ENCODE results near the gene SEC23A. TPM values are rescaled to one million over a fixed set of nuclear protein-coding genes. Genes with fewer than 3 reads are reported as not detected.

Gene SEC23A
- total and polyA plus RNA-seq, 2 donors (not counting 1 experiment from before 2014, with no cell fraction given): 13.2 to 52.3 TPM

DNA sequence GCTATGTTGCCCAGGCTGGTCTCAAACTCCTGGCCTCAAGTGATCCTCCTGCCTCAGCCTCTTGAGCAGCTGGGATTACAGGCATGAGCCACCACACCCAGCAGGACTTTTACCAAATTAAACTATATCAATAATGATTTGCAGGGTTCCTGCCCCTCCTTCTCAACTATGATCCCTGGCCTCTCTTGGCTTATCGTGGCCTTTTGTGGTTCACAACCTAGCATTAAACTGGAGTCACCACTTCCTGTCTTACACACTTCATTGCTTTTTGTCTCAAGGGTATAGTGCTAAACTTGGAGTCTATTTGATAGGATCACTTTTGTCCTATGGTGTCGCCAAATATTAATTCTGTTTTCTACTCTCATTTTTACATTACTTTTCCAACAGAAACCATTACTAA lies 64.5 kb downstream of the SEC23A start:
- Mint-ChIP-seq H3K9me3 (ENCODE audit: insufficient read depth) (no peaks in the 10 kb centered on the region), H3K27me3 (no peaks in the 10 kb centered on the region), H3K4me1 (peaks cover 13% of the 10 kb centered on the region), H3K27ac (no peak overlapping the region), H3K4me3 (no peak overlapping the region)
- no peak overlapping the region for H2AFZ ChIP-seq (ENCODE audit: insufficient read depth, low read depth, low read length, poor library complexity, severe bottlenecking)
- no peaks in the 10 kb centered on the region for H4K20me1 ChIP-seq (ENCODE audit: control insufficient read depth, insufficient read depth, low read length, poor library complexity, severe bottlenecking)
- POLR2A ChIA-PET: no interaction called here
- H3K27me3 ChIP-seq (replicated peaks in 1 of 4; ENCODE audit: control extremely low read depth in 1 of 4, control insufficient read depth in 3 of 4, insufficient read depth in 4 of 4, low read length in 3 of 4): no peaks in the 10 kb centered on the region
- H3K4me2 ChIP-seq (replicated peaks; ENCODE audit: low read depth, low read length, poor library complexity, severe bottlenecking): no peak overlapping the region
- no peak overlapping the region for H3K4me3 ChIP-seq (ENCODE audit: control extremely low read depth in 1 of 5, extremely low read depth in 1 of 5, insufficient read depth in 1 of 5, low read depth in 2 of 5, low read length in 4 of 5)
- intact Hi-C loops (cut with micrococcal nuclease): no loop called here
- peaks cover 4 to 5% of the 10 kb centered on the region in 2 donors for H3K4me1 ChIP-seq (ENCODE audit: control insufficient read depth in 2 of 2, insufficient read depth in 2 of 2, low read length in 2 of 2)
- peaks cover 0 to 68% of the 10 kb centered on the region in 2 experiments for H3K36me3 ChIP-seq (replicated peaks in 1 of 2; ENCODE audit: control extremely low read depth in 1 of 2, control insufficient read depth in 1 of 2, extremely low read depth in 1 of 2, insufficient read depth in 2 of 2, low read length in 1 of 2)
- no peak overlapping the region for H3K27ac ChIP-seq (ENCODE audit: low read length in 2 of 2)
- CTCF ChIA-PET: no interaction called here
- DNase-seq (no peak), ATAC-seq (ENCODE audit: low read depth) (no peak)
- H3K9me3 ChIP-seq (ENCODE audit: control extremely low read depth in 1 of 3, control insufficient read depth in 2 of 3, insufficient read depth in 1 of 3, low read length in 2 of 3): no peaks in the 10 kb centered on the region
- TF ChIP-seq, protein P1, sequence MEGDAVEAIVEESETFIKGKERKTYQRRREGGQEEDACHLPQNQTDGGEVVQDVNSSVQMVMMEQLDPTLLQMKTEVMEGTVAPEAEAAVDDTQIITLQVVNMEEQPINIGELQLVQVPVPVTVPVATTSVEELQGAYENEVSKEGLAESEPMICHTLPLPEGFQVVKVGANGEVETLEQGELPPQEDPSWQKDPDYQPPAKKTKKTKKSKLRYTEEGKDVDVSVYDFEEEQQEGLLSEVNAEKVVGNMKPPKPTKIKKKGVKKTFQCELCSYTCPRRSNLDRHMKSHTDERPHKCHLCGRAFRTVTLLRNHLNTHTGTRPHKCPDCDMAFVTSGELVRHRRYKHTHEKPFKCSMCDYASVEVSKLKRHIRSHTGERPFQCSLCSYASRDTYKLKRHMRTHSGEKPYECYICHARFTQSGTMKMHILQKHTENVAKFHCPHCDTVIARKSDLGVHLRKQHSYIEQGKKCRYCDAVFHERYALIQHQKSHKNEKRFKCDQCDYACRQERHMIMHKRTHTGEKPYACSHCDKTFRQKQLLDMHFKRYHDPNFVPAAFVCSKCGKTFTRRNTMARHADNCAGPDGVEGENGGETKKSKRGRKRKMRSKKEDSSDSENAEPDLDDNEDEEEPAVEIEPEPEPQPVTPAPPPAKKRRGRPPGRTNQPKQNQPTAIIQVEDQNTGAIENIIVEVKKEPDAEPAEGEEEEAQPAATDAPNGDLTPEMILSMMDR (IDR thresholded peaks at IDR 0.05): no peak
- TF ChIP-seq EZH2 (IDR thresholded peaks at IDR 0.05; ENCODE audit: borderline replicate concordance, insufficient read depth, low read depth, low read length, poor library complexity, severe bottlenecking): no peak
- no peaks in the 10 kb centered on the region for H3K79me2 ChIP-seq (ENCODE audit: control insufficient read depth, insufficient read depth, low read length)
- WGBS (ENCODE audit: insufficient coverage): 0% methylated on average over 1 of the region's 2 CpGs
- no peak overlapping the region for H3K9ac ChIP-seq (ENCODE audit: low read length)

DNA sequence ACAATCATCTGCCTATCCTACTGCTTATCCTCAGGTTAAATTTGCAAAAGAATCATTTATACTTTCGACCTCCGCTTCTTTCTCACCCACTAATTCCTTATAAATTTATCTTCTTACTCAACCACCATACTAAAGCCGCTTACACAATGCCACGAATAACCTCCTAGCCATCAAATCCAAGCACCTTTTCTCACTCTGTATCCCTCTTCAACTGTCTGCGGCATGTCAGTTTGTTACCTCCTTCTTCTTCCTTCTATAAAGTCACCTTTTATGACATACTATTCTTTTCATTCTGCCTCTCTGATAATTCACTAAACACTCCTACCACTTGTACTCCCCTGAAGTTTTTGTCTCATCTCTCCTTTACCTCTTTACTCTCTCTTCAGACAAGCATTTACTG lies 66.3 kb downstream of the SEC23A start:
- no peak overlapping the region for H3K4me3 ChIP-seq (ENCODE audit: control extremely low read depth in 1 of 5, extremely low read depth in 1 of 5, insufficient read depth in 1 of 5, low read depth in 2 of 5, low read length in 4 of 5)
- WGBS (ENCODE audit: insufficient coverage): 95% methylated on average over 5 of the region's 5 CpGs
- peaks cover 0 to 61% of the 10 kb centered on the region in 2 experiments for H3K36me3 ChIP-seq (replicated peaks in 1 of 2; ENCODE audit: control extremely low read depth in 1 of 2, control insufficient read depth in 1 of 2, extremely low read depth in 1 of 2, insufficient read depth in 2 of 2, low read length in 1 of 2)
- no peaks in the 10 kb centered on the region for H3K27me3 Mint-ChIP-seq
- no peaks in the 10 kb centered on the region for H4K20me1 ChIP-seq (ENCODE audit: control insufficient read depth, insufficient read depth, low read length, poor library complexity, severe bottlenecking)
- peaks cover 13% of the 10 kb centered on the region for H3K4me1 Mint-ChIP-seq
- H3K4me2 ChIP-seq (replicated peaks; ENCODE audit: low read depth, low read length, poor library complexity, severe bottlenecking): no peak overlapping the region
- no peaks in the 10 kb centered on the region for H3K9me3 ChIP-seq (ENCODE audit: control extremely low read depth in 1 of 3, control insufficient read depth in 2 of 3, insufficient read depth in 1 of 3, low read length in 2 of 3)
- no peak overlapping the region for H3K27ac Mint-ChIP-seq
- no peak for TF ChIP-seq EZH2 (IDR thresholded peaks at IDR 0.05; ENCODE audit: borderline replicate concordance, insufficient read depth, low read depth, low read length, poor library complexity, severe bottlenecking)
- TF ChIP-seq, protein P1 (IDR thresholded peaks at IDR 0.05): no peak
- no peaks in the 10 kb centered on the region for H3K27me3 ChIP-seq (replicated peaks in 1 of 4; ENCODE audit: control extremely low read depth in 1 of 4, control insufficient read depth in 3 of 4, insufficient read depth in 4 of 4, low read length in 3 of 4)
- no peak overlapping the region for H3K4me3 Mint-ChIP-seq
- ChIA-PET CTCF (no interaction called here), POLR2A (no interaction called here)
- ATAC-seq (ENCODE audit: low read depth): no peak
- no peak for DNase-seq
- no peak overlapping the region for H2AFZ ChIP-seq (ENCODE audit: insufficient read depth, low read depth, low read length, poor library complexity, severe bottlenecking)
- H3K4me1 ChIP-seq (ENCODE audit: control insufficient read depth in 2 of 2, insufficient read depth in 2 of 2, low read length in 2 of 2): peaks cover 4 to 5% of the 10 kb centered on the region in 2 donors
- intact Hi-C loops (cut with micrococcal nuclease): no loop called here
- H3K9ac ChIP-seq (ENCODE audit: low read length): no peak overlapping the region
- H3K27ac ChIP-seq (ENCODE audit: low read length in 2 of 2): no peak overlapping the region
- H3K9me3 Mint-ChIP-seq (ENCODE audit: insufficient read depth): no peaks in the 10 kb centered on the region
- H3K79me2 ChIP-seq (ENCODE audit: control insufficient read depth, insufficient read depth, low read length): no peaks in the 10 kb centered on the region

Data from B cell (primary cell).